NCI-H187 treated with DMSO at 0.1 percent for 48 hours (cell line): Measurements from ENCODE around the gene SLC30A7.
"Not testable (repeated sequence)": the region's sequence is repeated elsewhere in the genome, so short reads cannot be mapped to it uniquely, and the experiment has no call there.

Experiments used
- DNase-seq: peaks from one replicate; lab custom pipeline; 2025; lab: John Stamatoyannopoulos, UW

The SLC30A7 gene

GRCh38 chr1:100891380-100891779 is 4.5 kb upstream of the SLC30A7 start:
- DNase-seq: no peak

GRCh38 chr1:100892554-100892953 is 3.3 kb upstream of the SLC30A7 start:
- no peak for DNase-seq

- no peak for DNase-seq
Measured at GRCh38 chr1:100893718-100894117, 2.2 kb upstream of the SLC30A7 start.

DNA sequence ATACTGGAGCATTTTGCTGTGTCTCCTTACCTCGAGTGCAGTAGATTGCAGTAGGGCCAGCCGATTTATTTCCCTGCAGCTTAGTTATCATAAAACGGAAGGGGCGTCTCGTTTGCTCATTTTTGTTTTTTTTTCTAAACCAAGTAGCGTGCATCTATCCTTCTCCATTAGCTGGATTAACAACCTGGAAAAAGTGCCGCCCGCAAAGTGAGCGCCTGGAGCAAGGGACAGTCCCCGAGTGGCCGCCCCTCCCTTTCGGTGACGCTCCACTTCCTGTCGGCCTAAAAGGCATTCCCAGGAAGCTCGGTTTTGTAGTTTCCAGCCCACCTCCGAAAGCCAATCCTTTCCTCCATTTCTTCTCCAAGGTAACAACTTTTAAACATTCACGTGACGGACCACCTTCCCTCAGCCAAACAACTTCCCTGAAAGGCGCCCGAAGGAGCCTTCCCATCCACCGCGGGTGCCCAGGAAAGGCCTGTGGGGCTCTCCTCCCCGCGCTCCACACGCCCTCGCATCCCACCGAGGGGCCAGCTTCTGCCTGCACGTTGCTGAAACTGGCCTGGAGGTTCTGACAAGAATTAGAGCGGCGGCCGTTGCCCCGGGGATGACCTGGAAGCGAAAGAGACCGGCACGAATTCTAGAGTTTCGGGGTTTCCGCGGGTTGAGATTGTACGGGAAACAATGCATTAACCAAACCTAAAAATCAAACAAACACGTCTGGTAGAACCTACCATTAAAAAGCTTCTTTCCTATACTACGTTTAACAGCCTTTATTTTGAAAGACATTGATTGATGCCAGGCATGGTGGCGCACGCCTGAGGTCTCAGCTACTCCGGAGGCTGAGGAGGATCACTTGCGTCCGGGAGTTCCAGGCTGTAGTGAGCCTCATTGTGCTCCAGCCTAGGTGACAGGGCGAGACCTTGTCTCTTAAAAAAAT is 1.0 kb upstream of the SLC30A7 start, which contains the start of gene EXTL2:
EXTL2 (minus strand) TSS at position 240 of the 937 bp plus-strand sequence. CDS start 6,085 bp downstream, outside the sequence.
- peak; percentile 80 for DNase-seq

DNA sequence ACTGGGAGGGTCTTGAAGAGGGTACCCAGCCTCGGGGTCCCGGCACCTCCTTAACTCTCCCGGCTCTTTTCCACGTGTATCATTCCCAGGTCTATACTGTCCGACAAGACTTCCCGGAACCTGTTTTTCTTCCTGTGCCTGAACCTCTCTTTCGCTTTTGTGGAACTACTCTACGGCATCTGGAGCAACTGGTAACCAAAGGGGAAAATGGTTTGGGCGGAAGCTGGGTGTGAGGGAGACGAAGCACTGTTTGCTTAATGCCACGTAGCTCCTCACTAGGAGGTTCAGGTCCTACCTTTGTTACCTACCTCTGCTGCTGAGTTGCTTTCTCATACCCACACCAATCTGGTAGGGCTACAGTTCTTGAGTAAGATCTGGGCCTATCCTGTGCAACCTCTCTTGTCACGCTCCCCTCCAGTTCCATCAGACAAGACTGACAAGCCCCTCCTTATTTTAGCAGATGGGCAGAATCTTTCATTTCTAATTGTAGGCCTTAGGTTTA is 642 bp downstream of the SLC30A7 start:
- DNase-seq: no peak

- DNase-seq: no peak
Measured at GRCh38 chr1:100902365-100902764, 6.5 kb downstream of the SLC30A7 start.

- DNase-seq: no peak
Measured at GRCh38 chr1:100903777-100904176, 7.9 kb downstream of the SLC30A7 start.

DNA sequence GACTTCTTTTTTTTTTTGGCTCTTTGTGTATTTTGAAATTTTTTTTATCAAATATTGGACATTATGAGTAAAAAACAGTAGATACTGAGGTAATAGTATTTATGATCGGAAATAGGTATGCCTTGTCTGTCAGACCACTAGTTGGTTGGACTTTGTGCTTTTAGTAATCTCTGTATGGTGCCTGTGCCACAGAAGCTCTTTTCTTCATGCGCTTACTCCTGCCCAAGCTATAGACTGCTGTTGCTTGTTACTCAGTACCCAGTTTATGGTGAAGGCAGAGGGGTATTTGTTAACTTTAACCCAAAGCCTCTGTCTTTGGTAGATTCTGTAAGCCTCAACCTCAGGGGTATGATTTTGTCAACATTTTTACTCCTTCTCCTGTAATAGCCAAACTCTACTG is 8.6 kb downstream of the SLC30A7 start:
- no peak for DNase-seq

- no peak for DNase-seq
Measured at GRCh38 chr1:100905181-100905580, 9.3 kb downstream of the SLC30A7 start.

- DNase-seq: no peak
Measured at GRCh38 chr1:100907887-100908286, 12.0 kb downstream of the SLC30A7 start.

DNA sequence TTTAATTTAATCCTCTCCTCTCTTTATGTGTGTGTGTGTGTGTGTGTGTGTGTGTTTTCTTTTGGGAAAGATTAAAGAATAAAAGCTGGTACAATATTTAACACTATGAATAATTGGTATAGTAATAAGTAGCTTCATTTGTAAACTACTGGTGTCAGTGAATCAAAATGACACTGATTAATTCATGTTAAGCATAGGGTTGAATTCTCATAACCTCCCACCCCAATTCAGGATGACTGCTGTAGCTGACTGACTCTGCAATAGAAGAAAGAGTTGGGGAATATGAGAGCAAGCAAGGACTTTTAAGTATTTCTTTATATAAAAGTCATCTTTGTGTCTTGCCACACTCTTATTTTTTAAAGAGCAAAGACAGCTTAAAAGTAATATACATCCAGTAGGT is 13.1 kb downstream of the SLC30A7 start:
- DNase-seq: no peak

- DNase-seq: no peak
Measured at GRCh38 chr1:100912019-100912418, 16.1 kb downstream of the SLC30A7 start.

GRCh38 chr1:100921110-100921706 is 25.3 kb downstream of the SLC30A7 start:
- DNase-seq: no peak

DNA sequence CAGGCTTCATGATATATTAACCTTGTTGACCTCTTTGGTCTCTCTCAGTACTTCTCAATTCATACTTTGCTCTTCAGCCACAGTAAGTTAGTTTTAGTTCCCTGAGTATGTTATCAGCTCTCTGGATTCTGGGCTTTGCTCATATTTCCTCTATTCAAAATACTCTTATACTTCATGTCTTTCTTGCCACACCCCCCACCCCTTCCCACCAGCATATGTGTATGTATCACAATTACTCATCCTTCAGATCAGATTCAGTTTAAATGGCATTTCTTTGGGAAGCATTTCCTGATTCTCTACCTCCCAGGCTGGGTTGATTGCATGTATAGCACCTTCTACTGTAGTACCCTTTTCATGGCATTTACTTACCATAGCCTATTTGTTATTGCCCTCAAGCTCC is 28.3 kb downstream of the SLC30A7 start:
- no peak for DNase-seq

GRCh38 chr1:100924991-100925390 is 29.1 kb downstream of the SLC30A7 start:
- no peak for DNase-seq

DNA sequence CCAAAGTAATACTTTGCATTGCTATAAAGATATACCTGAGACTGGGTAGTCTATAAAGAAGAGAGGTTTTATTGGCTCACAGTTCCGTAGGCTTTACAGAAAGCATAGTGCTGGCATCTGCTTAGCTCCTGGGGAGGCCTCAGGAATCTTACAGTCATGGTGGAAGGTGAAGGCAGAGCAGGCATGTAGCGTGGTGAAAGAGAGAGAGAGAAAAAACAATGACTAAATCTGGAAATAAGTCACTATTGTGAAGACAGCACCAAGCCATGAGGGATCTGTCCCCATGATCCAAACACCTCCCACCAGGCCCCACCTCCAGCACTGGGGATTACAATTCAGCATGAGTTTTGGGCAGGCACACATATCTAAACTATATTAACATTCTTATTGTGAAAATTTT is 30.4 kb downstream of the SLC30A7 start:
- no peak for DNase-seq

GRCh38 chr1:100927276-100927675 is 31.4 kb downstream of the SLC30A7 start:
- DNase-seq: no peak

- no peak for DNase-seq
Measured at GRCh38 chr1:100928128-100928527, 32.2 kb downstream of the SLC30A7 start.

- DNase-seq: no peak
Measured at GRCh38 chr1:100930494-100930893, 34.6 kb downstream of the SLC30A7 start.

GRCh38 chr1:100931716-100932115 is 35.8 kb downstream of the SLC30A7 start:
- DNase-seq: no peak

GRCh38 chr1:100933555-100933954 is 37.7 kb downstream of the SLC30A7 start:
- DNase-seq: not testable (repeated sequence)

- no peak for DNase-seq
Measured at GRCh38 chr1:100936194-100936967, 40.5 kb downstream of the SLC30A7 start.
